ENCODE measurements around the gene FRS3. TPM values are rescaled to one million over a fixed set of nuclear protein-coding genes. Genes with fewer than 3 reads are reported as not detected.

FRS3 gene
- total RNA-seq, 1 experiment from 2014 or later, result 3.4 TPM

- no peak for DNase-seq (ENCODE audit: low spot score)
Observed at GRCh38 chr6:41743406-41744235, 36.1 kb downstream of the FRS3 start.

DNA sequence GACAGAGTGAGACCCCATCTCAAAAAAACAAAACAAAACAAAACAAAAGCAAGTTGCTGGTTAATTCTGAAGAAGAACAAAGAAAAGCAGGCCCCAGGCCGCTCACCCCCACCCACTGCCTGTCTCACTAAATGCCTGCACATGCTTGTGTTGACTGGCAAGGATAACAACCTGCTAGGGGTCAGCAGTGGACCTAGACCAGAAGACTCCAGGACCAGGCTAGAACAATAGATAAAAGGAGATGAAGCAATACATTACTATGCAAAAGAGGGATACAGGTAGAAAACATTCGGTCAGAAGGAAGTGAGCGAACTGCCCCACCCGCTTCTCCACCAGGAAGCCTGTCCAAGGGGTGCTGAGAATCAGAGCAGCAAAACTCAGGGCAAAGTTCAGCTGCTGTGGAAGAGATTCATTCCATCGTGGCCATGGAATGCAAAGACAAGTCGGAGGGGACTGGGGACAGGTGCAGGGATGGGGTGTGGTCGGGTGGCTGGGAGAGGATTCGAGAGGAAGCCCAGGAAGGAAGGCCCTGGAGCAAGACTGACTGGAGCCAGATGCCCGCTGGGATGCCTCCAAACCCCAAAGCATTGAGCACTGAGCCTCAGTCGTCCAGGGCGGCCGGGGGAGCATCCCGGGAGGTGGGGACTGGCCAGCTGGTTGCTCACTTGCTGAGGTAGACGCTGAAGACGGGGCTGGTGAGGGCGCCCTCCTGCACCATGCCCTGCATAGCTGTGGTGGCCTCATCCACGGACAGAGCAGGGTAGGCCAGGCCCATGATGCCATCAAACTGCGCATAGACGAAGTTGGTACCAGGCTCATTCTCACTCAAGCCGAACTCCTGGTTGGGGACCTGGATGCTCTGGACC is 37.8 kb downstream of the FRS3 start:
- peak; percentile 93 for DNase-seq (ENCODE audit: low spot score)

GRCh38 chr6:41740366-41741162 is 39.1 kb downstream of the FRS3 start:
- DNase-seq (ENCODE audit: low spot score), result no peak

GRCh38 chr6:41739041-41739440 is 40.7 kb downstream of the FRS3 start:
- DNase-seq (ENCODE audit: low spot score), result no peak

- no peak for DNase-seq (ENCODE audit: low spot score)
Observed at GRCh38 chr6:41737591-41738130, 42.0 kb downstream of the FRS3 start.

DNA sequence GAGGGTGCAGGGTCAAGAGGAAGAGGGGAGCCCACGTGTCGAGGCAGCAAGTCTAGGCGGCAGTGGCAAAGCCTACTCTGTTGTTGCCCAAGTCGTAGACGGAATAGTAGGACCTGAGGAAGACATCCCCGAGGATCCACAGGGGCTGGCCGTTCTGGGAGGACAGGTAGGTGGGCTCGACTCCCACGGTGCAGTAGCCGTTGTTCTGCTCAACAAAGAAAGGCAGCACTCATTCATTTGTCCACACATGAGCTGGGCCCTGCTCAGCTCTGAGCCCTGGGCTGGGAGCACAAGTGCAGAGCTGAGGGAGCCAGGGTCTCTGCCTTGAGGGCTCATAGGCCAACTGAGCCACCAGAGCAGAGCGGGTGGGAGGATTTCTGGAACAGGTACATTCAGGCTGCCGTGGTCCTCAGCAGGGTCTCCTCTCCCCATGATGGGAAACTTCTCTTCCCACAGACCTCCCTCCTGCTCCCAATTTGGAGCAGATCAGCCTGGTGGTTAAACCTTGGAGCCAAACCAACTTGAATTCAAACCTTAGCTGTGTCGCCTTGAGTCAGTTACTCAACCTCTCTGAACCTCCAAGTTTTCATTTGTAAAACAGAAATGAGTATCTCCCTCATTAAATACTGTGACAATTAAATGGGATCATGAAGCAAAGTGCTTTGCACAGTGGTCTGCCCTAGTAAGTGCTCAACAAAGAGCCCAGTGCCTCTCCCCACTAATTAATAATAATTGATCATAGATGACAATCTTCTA is 42.7 kb downstream of the FRS3 start:
- DNase-seq (ENCODE audit: low spot score), result no peak

- DNase-seq (ENCODE audit: low spot score), result no peak
Observed at GRCh38 chr6:41736186-41736733, 43.4 kb downstream of the FRS3 start.

- peak; percentile 96 for DNase-seq (ENCODE audit: low spot score)
Observed at GRCh38 chr6:41735427-41736185, 44.1 kb downstream of the FRS3 start, which contains the start of gene TFEB. Gene TFEB (minus strand): TSS chr6:41735608. CDS start chr6:41691213, 44,395 bp downstream.

DNA sequence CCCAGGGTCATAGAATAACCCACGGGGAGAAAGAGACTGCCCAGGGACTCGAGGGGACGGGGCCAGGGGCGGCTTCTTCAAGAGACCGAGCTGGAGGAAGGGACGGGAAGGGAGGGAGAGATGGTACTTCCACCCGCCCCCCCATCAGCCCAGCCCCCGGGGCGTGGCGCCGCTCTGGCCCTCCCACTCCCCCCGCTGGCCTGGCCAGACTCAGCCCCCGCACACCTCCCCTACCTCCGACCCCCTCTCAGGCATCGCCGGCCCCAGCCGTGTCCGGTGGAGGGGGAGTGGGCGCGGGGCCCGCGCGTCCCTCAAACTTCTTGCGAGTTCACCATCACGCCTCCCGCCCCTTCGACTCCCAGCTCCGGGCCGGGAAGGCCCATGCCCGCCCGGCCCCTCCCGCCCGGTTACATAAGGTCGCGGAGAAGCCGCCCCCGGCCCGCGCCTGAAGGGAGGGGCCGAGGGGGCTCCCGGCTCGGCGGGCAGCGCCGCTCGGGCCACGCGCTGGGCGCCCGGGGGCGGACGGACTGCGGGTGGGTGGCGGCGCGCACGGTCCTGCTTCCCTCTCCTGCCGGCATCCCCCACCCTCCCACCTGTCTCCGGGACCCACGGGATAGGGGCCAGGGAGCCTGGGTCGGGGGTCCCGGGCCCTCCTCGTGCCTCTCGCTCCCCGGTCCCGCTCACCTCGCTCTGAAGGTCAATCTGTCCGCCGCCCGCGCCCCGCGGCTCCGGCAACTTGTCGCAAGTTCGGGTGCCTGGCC is 44.9 kb downstream of the FRS3 start:
- DNase-seq (ENCODE audit: low spot score), result peak; percentile 66

- peak; percentile 63 for DNase-seq (ENCODE audit: low spot score)
Observed at GRCh38 chr6:41733707-41734665, 45.7 kb downstream of the FRS3 start.

DNA sequence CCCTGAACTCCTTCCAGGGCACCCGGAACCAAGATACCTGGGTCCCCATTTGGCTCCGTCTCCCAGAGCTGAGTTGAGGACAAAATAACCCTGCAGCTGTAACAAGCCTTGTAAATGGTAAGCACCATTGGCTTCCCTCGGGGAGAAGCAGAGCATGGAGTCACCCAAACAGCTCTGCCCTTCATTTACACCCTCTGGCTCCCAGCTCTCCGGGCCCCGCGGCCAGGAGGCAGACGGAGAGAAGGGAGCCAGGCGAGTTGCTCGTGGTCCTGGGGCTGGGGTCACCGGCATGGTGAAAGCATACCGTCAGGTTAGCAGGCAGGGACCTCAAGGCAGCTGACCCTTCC is 46.4 kb downstream of the FRS3 start:
- no peak for DNase-seq (ENCODE audit: low spot score)

DNA sequence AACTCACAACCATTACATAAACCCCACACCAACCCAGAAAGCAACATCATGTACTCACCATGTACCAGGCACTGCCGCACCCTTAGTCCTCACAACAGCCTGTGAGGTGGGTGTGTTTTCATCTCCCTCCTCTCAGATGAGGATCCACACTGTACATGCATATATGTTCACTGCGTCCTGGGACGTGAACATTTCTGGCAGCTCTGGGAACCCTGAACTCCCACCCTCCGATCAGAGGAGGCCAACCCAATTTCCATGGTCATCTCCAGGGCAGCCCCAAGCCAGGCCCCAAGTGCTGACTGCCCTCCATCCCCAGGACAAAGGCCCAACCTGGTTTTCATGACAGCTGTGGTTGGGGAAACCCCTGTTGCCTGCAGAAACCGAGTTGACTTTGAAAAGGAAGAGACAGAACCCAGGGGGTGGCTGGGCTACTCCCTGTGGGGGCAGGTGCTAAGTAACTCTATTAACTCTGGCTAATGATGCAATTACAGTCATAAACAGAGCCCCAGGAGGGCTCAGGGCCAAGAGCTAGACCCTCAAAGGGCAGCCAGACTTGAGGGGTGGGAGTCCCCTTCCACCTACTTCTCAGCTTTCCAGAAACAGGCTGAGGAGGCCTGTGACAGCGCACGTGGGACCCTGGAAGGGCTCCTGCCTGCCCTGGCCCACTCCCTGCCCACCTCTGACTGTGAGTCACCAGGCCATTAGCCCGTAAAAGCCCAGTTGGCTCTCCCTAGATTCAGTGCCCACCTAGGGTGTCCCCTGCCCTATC is 46.9 kb downstream of the FRS3 start:
- DNase-seq (ENCODE audit: low spot score), result no peak

GRCh38 chr6:41732149-41732548 is 47.6 kb downstream of the FRS3 start:
- no peak for DNase-seq (ENCODE audit: low spot score)

- DNase-seq (ENCODE audit: low spot score), result no peak
Observed at GRCh38 chr6:41731561-41732086, 48.1 kb downstream of the FRS3 start.

DNA sequence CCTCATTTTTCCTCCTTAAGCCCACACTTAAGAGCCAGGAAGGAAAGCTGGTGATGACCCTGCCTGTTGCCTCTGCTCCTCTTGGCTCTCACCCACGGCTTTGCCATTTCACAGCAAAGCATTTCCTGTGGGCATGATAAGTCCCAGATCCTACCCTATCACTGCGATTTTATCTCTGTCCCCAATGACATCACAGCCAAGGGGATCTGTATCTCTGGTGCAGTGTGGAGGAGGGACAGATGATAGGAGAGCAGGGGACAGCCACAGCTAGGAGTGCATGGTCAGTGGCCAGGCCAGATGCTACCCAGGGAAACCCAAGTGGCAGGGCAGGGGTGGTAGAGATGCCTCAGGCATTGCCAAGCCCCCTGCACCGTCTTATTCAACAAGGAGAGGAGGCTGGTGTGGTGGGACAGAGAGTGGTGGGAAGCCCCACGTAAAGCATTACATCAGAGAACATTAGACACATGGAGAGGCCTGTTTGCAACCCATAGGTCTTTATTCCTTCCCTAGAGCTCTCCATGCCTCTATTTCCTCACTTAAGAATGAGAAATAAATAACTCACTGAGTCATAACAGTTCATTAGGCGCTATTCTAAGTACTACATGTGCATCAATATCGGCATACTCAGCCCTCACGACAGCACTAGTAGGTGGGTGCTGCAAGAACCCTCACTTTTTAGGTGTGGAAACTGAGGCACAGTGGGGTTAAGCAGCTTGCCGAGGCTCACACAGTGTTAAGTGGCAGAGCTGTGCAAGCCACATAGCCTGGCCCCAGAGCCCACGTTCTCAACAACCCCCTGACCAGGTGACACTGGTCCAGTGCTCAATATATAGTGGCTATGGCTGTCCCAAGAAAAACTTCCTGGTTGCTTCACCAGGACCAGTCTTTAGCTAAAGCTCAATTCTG is 48.9 kb downstream of the FRS3 start:
- no peak for DNase-seq (ENCODE audit: low spot score)

GRCh38 chr6:41729624-41730023 is 50.1 kb downstream of the FRS3 start:
- DNase-seq (ENCODE audit: low spot score), result no peak

Data from HT-29 (cell line).